ENCODE data around the gene ACOXL.

The ACOXL gene

GRCh38 chr2:110759411-110759810, 27.0 kb downstream of the ACOXL start:
- DNase-seq = no peak

DNA sequence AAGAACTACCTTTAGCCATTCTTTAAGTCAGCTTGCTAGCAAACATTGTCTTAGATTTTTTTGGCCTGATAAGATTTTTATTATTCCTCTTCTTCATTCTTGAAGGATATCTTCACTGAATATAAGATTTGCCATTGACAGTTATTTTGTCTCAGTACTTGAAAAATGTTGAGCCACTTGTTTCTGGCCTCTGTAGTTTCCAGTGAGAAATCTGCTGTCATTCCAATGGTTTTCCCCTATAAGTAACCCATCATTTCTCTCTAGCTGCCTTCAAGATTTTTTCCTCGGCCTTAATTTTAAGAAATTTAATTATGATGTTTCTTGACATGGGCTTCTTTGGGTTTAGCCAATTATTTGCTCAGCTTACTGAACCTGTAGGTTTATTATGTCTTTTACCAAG, 32.6 kb downstream of the ACOXL start:
- no peak for DNase-seq

- no peak for DNase-seq
Measured at GRCh38 chr2:110766291-110766690, 33.9 kb downstream of the ACOXL start.

DNA sequence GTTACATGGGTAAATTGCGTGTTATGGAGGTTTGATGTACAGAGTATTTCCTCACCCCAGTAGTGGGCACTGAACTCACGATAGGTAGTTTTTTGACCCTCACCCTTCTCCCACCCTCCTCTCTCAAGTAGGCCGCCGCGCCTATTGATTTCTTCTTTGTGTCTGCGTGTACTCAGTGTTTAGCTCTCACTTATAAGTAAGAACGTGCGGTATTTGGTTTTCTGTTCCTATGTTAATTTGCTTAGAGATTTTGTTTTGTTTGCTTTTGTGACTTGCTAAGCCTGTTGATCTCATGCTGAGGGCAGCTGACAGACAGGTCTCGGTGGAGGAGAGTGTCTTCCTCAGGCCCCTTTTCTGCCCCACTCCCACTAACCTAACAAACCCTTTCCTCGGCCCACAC, 36.2 kb downstream of the ACOXL start:
- DNase-seq = no peak

DNA sequence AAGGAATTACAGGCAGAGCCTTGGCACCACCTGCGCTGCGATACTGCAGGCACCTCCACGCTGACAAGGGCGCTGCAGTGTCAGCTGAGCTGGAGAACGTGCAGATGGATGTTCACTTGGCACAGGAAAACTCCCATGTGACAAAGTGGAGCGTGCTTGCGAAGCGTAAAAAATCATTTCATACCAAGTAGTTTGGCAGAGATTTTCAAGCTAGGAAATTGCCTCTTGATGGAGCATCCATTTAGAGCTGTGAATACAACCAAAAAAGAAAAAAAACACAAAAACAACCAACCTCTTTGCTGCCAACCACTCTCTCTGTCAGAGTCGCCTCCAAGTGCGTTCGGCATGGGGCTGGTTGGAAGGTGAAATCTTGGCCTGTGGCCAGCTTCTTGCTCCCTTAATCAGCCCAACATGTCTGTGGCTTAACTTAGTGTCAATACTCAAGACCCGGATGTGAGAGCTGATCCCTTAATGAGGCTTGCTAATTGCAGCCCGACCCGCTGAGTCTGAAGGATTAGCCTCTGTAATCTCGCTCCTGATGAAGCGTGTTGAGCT, 38.1 kb downstream of the ACOXL start:
- no peak for DNase-seq

DNA sequence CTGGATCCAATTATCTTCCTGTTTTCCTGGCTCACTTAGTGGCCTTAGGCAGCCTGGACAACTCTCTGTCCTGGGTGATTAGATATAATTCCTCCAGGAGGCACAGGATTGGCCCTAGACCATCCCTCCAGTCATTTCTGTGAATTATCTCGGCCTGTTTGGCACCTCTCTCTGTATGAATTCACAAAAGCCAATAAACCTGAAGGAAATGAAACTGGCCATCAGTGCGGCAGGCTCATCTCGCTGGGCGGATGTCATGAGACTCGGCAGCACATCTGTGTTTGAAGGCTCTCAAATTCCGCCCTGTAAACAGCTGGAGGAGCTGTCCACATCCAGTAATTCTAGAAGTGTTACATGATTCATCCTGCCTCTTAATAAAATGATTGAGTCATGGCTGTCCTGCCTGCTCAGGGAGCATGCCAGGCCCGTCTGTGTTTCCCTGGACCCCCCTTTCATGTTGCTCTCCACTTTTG, 38.6 kb downstream of the ACOXL start:
- no peak for DNase-seq

GRCh38 chr2:110771547-110772382, 39.4 kb downstream of the ACOXL start:
- DNase-seq = no peak

DNA sequence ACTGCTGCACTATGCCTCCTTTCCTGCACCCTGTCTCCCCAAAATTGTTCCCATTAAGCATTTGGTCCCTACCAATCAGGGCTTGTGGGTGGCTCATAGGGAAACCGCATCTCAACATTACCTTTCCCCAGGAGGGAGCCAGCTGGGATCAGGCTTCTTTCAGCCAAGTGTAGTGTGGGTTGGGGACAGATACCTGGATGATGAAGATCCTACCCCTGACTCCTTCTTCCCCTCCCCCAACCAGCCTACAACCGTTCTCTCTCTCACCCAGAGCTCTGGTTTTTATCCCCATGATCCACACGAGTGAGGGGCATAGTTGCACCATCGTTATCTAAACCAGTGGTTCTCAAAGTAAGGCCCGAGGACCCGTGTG, 40.0 kb downstream of the ACOXL start:
- DNase-seq = no peak

- no peak for DNase-seq
Measured at GRCh38 chr2:110773401-110773921, 41.1 kb downstream of the ACOXL start.

DNA sequence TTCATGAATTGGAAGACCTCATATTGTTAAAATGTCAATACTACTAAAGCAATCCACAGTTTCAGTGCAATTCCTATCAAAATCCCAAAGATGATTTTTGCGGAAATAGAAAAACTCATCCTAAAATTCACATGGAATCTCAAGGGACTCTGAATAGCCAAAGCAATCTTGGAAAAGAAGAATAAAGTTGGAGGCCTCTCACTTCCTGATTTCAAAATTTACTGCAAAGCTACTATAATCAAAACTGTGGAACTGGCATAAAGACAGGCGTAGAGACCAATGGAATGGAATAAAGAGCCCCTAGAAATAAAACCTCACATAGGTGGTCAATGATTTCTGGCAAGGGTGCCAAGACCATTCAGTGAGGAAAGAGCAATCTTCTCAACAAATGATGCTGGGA, 42.3 kb downstream of the ACOXL start:
- DNase-seq = no peak

DNA sequence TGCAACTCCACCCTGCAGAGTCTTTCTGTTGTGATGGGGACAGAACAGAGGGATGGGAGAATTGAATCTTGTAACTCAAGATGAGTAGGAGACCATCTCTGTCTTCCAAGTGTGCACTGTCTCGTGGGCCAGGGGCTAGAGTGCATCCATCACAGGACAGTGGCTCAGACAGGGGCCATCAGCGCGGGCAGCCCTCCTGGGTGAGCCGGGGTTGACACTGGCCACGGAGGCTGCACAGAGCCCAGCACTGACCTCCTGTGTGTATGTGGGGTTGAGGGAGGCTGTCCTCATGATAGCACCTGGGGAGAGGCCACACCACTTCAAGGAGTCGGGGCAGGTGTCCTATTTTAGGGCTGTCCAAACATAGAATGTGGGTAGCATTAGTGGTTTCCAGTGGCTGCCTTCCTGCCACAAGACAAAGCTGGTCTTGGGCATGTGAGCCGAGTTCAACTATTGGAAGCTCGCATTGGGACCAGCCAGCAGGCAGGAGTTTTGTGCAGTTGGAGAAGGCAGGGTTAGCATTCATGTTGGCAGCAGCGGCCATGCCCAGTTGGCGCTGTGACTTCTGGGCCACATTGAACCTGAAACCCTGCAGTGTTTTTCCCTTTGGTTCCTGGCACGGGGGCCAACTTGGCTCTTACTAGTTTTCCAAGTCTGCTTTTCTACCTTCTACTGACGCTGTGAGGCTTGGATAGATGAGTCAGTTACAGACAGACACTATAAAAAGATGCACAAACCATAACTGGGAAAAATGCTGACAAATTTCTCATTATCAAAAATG, 45.3 kb downstream of the ACOXL start:
- DNase-seq = no peak

DNA sequence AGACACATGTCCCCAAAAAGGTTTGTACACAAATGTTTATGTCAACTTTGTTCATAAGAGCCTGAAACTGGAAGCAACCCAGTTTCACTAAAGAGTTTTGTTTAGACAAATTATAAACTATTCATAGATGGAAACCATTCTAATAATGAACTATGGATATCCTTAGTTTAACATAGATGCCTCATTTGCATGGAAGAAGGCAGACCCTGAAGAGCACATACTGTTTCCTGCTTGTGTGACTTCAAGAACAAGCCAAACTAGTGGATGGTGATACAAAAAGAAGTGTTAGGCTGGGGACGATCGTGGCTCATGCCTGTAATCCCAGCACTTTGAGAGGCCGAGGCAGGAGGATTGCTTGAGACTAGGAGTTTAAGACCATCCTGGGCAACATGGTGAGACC, 48.1 kb downstream of the ACOXL start:
- no peak for DNase-seq

DNA sequence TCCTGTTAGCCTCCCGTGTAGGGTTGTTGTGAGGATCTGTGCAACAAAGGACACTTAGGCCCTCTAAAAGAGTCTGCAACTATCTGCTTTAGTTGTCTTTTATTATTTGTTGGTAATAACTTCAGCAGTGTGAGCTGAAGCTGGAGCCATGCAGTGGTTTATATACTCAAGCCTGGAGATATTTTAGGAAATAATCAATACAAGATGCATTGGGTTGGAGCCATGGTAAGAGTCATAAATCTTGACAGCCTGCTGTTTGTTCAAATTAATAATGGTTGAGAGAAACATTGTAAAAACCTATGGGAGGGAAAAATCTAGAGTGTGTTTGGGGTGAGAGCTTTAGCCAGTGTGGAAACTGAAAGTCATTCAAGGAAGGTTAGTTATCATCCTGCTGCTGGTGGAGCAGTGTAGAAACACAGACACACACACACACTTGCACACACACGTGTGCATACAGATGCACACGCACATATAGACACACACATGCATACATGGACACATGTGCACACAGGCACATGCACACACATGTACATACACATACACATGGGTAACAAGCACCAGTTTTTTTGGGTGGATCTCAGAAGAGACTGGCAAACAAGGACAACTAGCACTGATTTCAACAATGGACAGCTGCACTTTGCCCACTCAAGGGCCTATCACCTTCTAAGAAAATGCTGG, 51.0 kb downstream of the ACOXL start:
- DNase-seq = no peak

- DNase-seq = no peak
Measured at GRCh38 chr2:110784047-110784631, 51.8 kb downstream of the ACOXL start.

GRCh38 chr2:110785439-110785838, 53.1 kb downstream of the ACOXL start:
- no peak for DNase-seq

DNA sequence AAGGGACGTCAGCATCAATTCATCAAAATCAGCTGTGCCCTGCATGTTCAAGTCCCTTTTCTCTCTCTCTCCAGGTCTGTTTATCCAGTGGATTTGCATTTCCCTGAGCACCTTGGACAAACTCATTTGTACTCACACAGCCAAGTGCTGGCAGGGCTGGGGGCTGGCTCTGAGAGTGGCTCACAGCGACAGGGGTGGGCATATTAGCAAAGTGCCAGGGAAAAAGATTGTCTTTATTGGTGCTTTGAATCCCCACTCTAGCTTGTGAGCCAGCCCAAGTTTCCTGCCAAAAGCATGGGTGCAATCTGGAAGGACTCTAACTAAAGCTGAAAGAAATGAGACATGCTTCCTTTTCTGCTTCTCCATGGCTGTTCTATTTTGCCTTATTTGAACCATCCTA, 56.6 kb downstream of the ACOXL start:
- no peak for DNase-seq

- no peak for DNase-seq
Measured at GRCh38 chr2:110789706-110790105, 57.3 kb downstream of the ACOXL start.

DNA sequence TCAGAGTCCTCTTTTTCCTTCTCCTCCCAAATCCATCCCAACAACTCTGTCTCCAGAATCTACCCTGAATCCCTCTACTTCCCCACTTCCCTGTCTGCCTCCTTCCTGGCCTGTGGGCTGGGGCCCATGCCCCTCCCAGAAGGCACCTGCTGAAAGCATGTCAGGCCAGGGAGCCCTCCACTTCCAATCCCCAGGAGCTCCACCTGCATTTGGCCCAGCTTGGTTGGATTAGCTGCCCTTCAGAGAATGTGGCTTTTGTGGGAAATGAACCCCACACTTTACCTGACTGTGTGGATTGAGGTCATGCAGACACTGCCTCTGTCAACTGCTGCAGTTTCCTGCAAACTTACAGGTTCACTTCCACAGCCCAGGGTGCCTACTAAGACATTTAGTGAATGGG, 58.5 kb downstream of the ACOXL start:
- DNase-seq = no peak

DNA sequence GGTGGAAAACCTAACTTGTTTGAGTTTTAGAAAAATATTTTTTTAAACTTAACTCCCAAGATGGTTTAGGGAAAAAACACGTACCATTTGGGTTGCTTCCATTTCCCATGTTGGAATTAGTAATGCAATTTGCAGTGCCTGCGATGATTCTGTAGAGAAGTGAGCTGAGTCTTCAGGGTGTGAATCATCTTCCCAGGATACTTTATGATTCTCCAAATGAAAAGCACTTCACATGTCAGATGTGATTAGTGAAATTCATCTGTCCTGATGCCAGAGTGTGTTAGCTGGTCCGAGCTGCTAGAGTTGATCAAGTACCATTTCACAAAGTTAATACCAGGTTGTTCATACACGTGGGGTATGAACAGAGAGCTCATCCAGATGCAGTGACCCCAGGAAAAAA, 59.1 kb downstream of the ACOXL start:
- DNase-seq = no peak

DNA sequence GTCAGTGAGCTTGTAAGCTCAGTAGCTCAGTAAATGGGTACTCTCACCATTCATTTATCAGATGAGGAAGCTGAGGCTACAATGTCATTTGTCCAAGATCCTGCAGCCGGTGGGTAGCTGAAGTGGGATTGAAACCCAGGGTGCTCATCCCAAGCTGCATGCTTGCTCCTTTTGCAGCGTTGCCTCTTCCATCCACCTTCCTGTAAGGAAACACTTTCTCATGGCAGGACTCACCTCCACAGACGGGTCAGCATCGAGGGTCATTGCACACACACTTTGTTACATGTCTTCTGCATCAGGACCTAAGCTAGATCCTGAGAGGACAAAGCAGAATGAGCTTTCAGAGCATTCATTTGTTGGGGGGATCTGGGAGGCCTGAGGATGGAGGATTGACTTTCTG, 60.7 kb downstream of the ACOXL start:
- DNase-seq = no peak

DNA sequence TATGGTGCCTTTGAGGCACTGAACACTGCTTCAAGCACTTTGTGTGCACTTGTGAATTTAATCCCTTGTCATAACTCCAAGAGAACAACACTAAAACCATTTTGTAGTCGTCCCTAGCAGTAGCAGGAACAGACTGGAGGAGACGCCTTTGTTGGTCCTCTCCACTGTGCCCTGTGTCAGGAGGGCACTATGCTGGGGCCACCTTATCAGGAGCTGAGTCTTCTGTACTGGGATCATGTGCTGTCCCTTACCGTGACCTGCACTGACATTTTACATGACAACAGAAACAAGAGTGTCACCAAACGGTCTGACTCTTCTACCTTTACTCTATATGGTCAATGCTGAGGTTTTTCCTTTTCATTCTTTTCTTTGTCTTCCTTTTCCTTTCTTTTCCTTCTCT, 62.0 kb downstream of the ACOXL start:
- no peak for DNase-seq

DNA sequence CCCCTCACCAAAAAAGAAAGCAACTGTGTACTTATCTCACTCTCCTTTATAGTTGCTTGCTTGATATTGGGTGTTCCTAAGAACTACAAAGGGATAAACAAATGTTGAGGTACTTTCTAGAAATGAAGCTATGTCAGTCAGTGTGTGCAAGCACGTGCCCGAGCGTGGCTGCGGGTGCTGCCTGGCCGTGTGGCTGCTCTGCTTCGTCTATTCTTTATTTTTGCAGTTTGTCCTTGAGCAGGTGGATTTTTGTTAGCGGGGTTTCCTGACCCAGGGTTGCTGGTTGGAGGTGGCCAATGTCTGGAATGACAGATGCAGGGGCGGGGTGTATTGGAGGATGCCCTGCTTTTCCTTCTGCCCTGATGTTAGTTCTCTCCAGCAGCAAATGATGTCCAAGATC, 62.6 kb downstream of the ACOXL start:
- DNase-seq = no peak

Data from activated CD4-positive, alpha-beta T cell treated with anti-CD3 and anti-CD28 coated beads, Interleukin-2, amount 50 U/mL, for 4 hours (primary cell).